Stimulated activated CD4-positive, alpha-beta T cell treated with anti-CD3 and anti-CD28 coated beads, Interleukin-15, amount 100 ng/mL, for 1 hour (primary cell): ENCODE measurements around the gene NTN3.
"Not testable (repeated sequence)": the region's sequence is repeated elsewhere in the genome, so short reads cannot be mapped to it uniquely, and the experiment has no call there.

Source experiments
- DNase-seq, 2 donors: peaks; one replicate each; pipeline ENCODE4 v3.0.0-alpha.2; 2020; ENCODE audit warnings: low read depth in 1 of 2, low spot score in 1 of 2

Gene NTN3

GRCh38 chr16:2476741-2477140 is 5.6 kb downstream of the NTN3 start:
- DNase-seq: no peak

GRCh38 chr16:2477327-2477726 is 6.2 kb downstream of the NTN3 start:
- no peak for DNase-seq

- no peak for DNase-seq
These were observed 7.2 kb downstream of the NTN3 start for GRCh38 chr16:2478279-2478678.

- not testable (repeated sequence) for DNase-seq
These were observed 8.9 kb downstream of the NTN3 start for GRCh38 chr16:2479996-2480395.

- no peak for DNase-seq
These were observed 9.9 kb downstream of the NTN3 start for GRCh38 chr16:2480948-2481347.

GRCh38 chr16:2481676-2482075 is 10.6 kb downstream of the NTN3 start:
- DNase-seq: no peak

- DNase-seq: no peak
These were observed 11.2 kb downstream of the NTN3 start for GRCh38 chr16:2482249-2482648.

GRCh38 chr16:2482708-2483534 is 11.8 kb downstream of the NTN3 start:
- DNase-seq: no peak

GRCh38 chr16:2483939-2484897 is 13.1 kb downstream of the NTN3 start:
- no peak for DNase-seq

GRCh38 chr16:2484898-2485508 is 13.9 kb downstream of the NTN3 start:
- no peak for DNase-seq

GRCh38 chr16:2485811-2486507 is 14.9 kb downstream of the NTN3 start:
- DNase-seq: no peak

GRCh38 chr16:2486645-2487516 is 15.8 kb downstream of the NTN3 start:
- peak; percentile 61 to 63 for DNase-seq

- no peak for DNase-seq
These were observed 16.4 kb downstream of the NTN3 start for GRCh38 chr16:2487517-2487842.

GRCh38 chr16:2487903-2488531 is 16.9 kb downstream of the NTN3 start:
- DNase-seq: no peak

- no peak for DNase-seq
These were observed 18.5 kb downstream of the NTN3 start for GRCh38 chr16:2489581-2489980.

GRCh38 chr16:2490190-2491105 is 19.4 kb downstream of the NTN3 start:
- DNase-seq: no peak

GRCh38 chr16:2492292-2492691 is 21.2 kb downstream of the NTN3 start:
- DNase-seq: no peak

- DNase-seq: no peak
These were observed 22.5 kb downstream of the NTN3 start for GRCh38 chr16:2493605-2494004.

GRCh38 chr16:2494616-2495015 is 23.5 kb downstream of the NTN3 start:
- DNase-seq: no peak
